Body of pancreas (tissue), 4 donors: Measurements from ENCODE around the gene TMEM8B.
A peak's percentile ranks its signal among the peaks of the same experiment; 100 is the strongest.

Experiments used
- CTCF ChIP-seq, 7 experiments: fragments of 450-650 bp in 4 of 7; fragments of 200-600 bp in 3 of 7; sonication (generic) in 3 of 7; IDR thresholded peaks; one replicate each; pipeline ENCODE4 v1.5.1; 2016 to 2019; ENCODE audit warnings: antibody characterized with exemption in 7 of 7
- POLR2A ChIP-seq, 3 donors: fragments of 450-650 bp; IDR thresholded peaks; one replicate each; pipeline ENCODE4 v1.6.1; 2016; ENCODE audit warnings: antibody characterized with exemption in 3 of 3, mild to moderate bottlenecking in 2 of 3

GRCh38 chr9:35835216-35835632 is 6.2 kb downstream of the TMEM8B start:
- peak in 4 of 7 experiments; percentile 23 to 39 (median 34) for TF ChIP-seq CTCF (IDR thresholded peaks at IDR 0.05)
- no peak for TF ChIP-seq POLR2A (IDR thresholded peaks at IDR 0.05)
